HepG2 (cell line): ENCODE data around the gene TBC1D24. TPM values are rescaled to one million over a fixed set of nuclear protein-coding genes. Genes with fewer than 3 reads are reported as not detected.

Experiments
- AGO1 ChIP-seq: fragments of 200-400 bp; formaldehyde crosslinking; IDR thresholded peaks from 2 replicates; pipeline ENCODE4 v1.6.1; 2017; ENCODE audit warnings: mild to moderate bottlenecking, low read depth, low read length, moderate library complexity; ENCODE audit not compliant: poor library complexity, severe bottlenecking
- ATF1 ChIP-seq: IDR thresholded peaks from 2 replicates; pipeline ENCODE4 v1.6.1; 2016; ENCODE audit warnings: mild to moderate bottlenecking, control low read depth
- CERS6 ChIP-seq: sonication (generic); formaldehyde crosslinking; IDR thresholded peaks from 2 replicates; pipeline ENCODE4 v1.5.0; 2020; ENCODE audit warnings: missing genetic modification reagents
- CHCHD3 ChIP-seq: sonication (generic); formaldehyde crosslinking; IDR thresholded peaks from 2 replicates; pipeline ENCODE4 v1.8.0; 2022; ENCODE audit warnings: mild to moderate bottlenecking, missing genetic modification reagents, moderate library complexity
- ELF4 ChIP-seq: sonication (generic); formaldehyde crosslinking; IDR thresholded peaks from 2 replicates; pipeline ENCODE4 v1.5.0; 2020; ENCODE audit warnings: missing genetic modification reagents, mild to moderate bottlenecking, moderate library complexity, borderline replicate concordance
- MED8 ChIP-seq: sonication (generic); formaldehyde crosslinking; IDR thresholded peaks from 2 replicates; pipeline ENCODE4 v1.8.1; 2023; ENCODE audit warnings: mild to moderate bottlenecking, missing genetic modification reagents; ENCODE audit not compliant: insufficient replicate concordance
- NFYC ChIP-seq: IDR thresholded peaks from 2 replicates; pipeline ENCODE4 v1.6.1; 2016; ENCODE audit warnings: missing genetic modification reagents, missing compliant biosample characterization
- PHB2 ChIP-seq: fragments of 450-650 bp; IDR thresholded peaks from 2 replicates; pipeline ENCODE4 v1.6.1; 2018; ENCODE audit not compliant: partially characterized antibody
- REST ChIP-seq, 2 experiments: IDR thresholded peaks; 2 replicates each; pipeline ENCODE4 v1.6.1; 2011 to 2012; ENCODE audit warnings: low read length in 2 of 2, borderline replicate concordance in 1 of 2, low read depth in 1 of 2, mild to moderate bottlenecking in 1 of 2, moderate library complexity in 1 of 2
- SOX13 ChIP-seq, 3 experiments: fragments of 450-650 bp in 1 of 3; sonication (generic) in 1 of 3; formaldehyde crosslinking in 1 of 3; IDR thresholded peaks in 2 of 3; conservative IDR thresholded peaks in 1 of 3; 2 replicates each; pipeline versions ENCODE4 v1.5.0 to v1.6.1; 2016 to 2020; ENCODE audit warnings: antibody characterized with exemption in 1 of 3, mild to moderate bottlenecking in 1 of 3, missing compliant biosample characterization in 1 of 3, missing genetic modification reagents in 1 of 3, moderate library complexity in 1 of 3
- THAP7 ChIP-seq: sonication (generic); formaldehyde crosslinking; IDR thresholded peaks from 2 replicates; pipeline ENCODE4 v1.8.1; 2023; ENCODE audit warnings: mild to moderate bottlenecking, missing genetic modification reagents
- ZFP37 ChIP-seq: sonication (generic); formaldehyde crosslinking; IDR thresholded peaks from 2 replicates; pipeline ENCODE4 v1.4.0; 2020; ENCODE audit warnings: missing genetic modification reagents, borderline replicate concordance
- ZFY ChIP-seq: sonication (generic); formaldehyde crosslinking; IDR thresholded peaks from 2 replicates; pipeline ENCODE4 v1.4.0; 2020; ENCODE audit warnings: missing genetic modification reagents
- ZNF512B ChIP-seq: sonication (generic); formaldehyde crosslinking; IDR thresholded peaks from 2 replicates; pipeline ENCODE4 v1.5.1; 2020; ENCODE audit warnings: missing genetic modification reagents, mild to moderate bottlenecking, borderline replicate concordance
- ZNF549 ChIP-seq: sonication (generic); formaldehyde crosslinking; IDR thresholded peaks from 2 replicates; pipeline ENCODE4 v1.5.0; 2020; ENCODE audit warnings: missing genetic modification reagents
- ZNF563 ChIP-seq: sonication (generic); formaldehyde crosslinking; IDR thresholded peaks from 2 replicates; pipeline ENCODE4 v1.8.0; 2022; ENCODE audit warnings: mild to moderate bottlenecking, moderate library complexity, missing genetic modification reagents
- ZNF569 ChIP-seq: sonication (generic); formaldehyde crosslinking; IDR thresholded peaks from 2 replicates; pipeline ENCODE4 v1.5.0; 2020; ENCODE audit warnings: mild to moderate bottlenecking, missing genetic modification reagents, moderate library complexity, borderline replicate concordance
- ZSCAN5A ChIP-seq: sonication (generic); formaldehyde crosslinking; IDR thresholded peaks from 2 replicates; pipeline ENCODE4 v1.8.0; 2022; ENCODE audit warnings: mild to moderate bottlenecking, missing genetic modification reagents, borderline replicate concordance
- polyA plus RNA-seq, 8 experiments: library from polyadenylated mRNA; depleted of rRNA in 3 of 8; stranded (reverse) in 7 of 8; unstranded in 1 of 8; fragments of >200 nt; fragmentation: Illumina TruSeq in 4 of 8; extraction: Trizol in 4 of 8; gene quantifications; 2 replicates each; pipeline versions ENCODE4 v1.2.1 to v1.2.3, GENCODE V29; 2011 to 2016; ENCODE audit warnings: low read depth in 4 of 8, missing spikeins in 1 of 8, mixed read lengths in 1 of 8; ENCODE audit not compliant: insufficient read depth in 1 of 8
- total RNA-seq, 5 experiments: library from RNA; depleted of rRNA; stranded (reverse); fragments of >200 nt; fragmentation: Illumina TruSeq; extraction: Trizol; gene quantifications; 2 replicates each; pipeline ENCODE4 v1.2.3, GENCODE V29; 2016; ENCODE audit warnings: low read depth in 1 of 5

The TBC1D24 gene
- total and polyA plus RNA-seq, 2 of the 13 experiments (the other 11 are each of a cell fraction or from before 2014, with no cell fraction given) = 7.7 to 13.7 TPM

- TF ChIP-seq REST (IDR thresholded peaks at IDR 0.05; ENCODE audit: borderline replicate concordance in 1 of 2, low read depth in 1 of 2, low read length in 2 of 2) = no peak
- no peak for TF ChIP-seq THAP7 (CRISPR knock-in tag)
- no peak for TF ChIP-seq ZNF549 (CRISPR knock-in tag)
- TF ChIP-seq ELF4 (CRISPR knock-in tag) = no peak
- TF ChIP-seq CERS6 (CRISPR knock-in tag) = no peak
- TF ChIP-seq ZFY (CRISPR knock-in tag) = peak; percentile 10; the same call in 1 of the 2 replicates
- no peak for TF ChIP-seq PHB2
- TF ChIP-seq ZNF563 (CRISPR knock-in tag) = no peak; the same call in 1 of the 2 replicates
- no peak for TF ChIP-seq ZNF569 (CRISPR knock-in tag)
- no peak for TF ChIP-seq SOX13 (IDR thresholded peaks at IDR 0.05)
- no peak for TF ChIP-seq SOX13 (CRISPR knock-in tag; conservative IDR thresholded peaks at IDR 0.05 in 1 of 2, IDR thresholded peaks at IDR 0.05 in 1 of 2)
- TF ChIP-seq ZFP37 (CRISPR knock-in tag) = no peak
- no peak for TF ChIP-seq NFYC (CRISPR knock-in tag)
- TF ChIP-seq ATF1 (CRISPR knock-in tag) = no peak
- TF ChIP-seq CHCHD3 (CRISPR knock-in tag) = no peak
- TF ChIP-seq MED8 (CRISPR knock-in tag) = no peak
- peak; percentile 29 for TF ChIP-seq AGO1
- TF ChIP-seq ZNF512B = no peak
- no peak for TF ChIP-seq ZSCAN5A (CRISPR knock-in tag)
Measured at GRCh38 chr16:2512735-2513404, 37.9 kb downstream of the TBC1D24 start (continued).
